Hematopoietic multipotent progenitor cell treated with erythropoietin and hydrocortisone succinate and interleukin-3 and kit ligand, for 4 days (in vitro differentiated cells): ENCODE measurements around the gene OLA1.
A peak's percentile ranks its signal among the peaks of the same experiment; 100 is the strongest.

Experiments
- DNase-seq: peaks from one replicate; pipeline ENCODE4 v3.0.0-alpha.2; 2015

The OLA1 gene

GRCh38 chr2:174117951-174118930 is 130.1 kb downstream of the OLA1 start:
- no peak for DNase-seq

- DNase-seq, result peak; percentile 39
These were observed 136.3 kb downstream of the OLA1 start for GRCh38 chr2:174112073-174112472.

DNA sequence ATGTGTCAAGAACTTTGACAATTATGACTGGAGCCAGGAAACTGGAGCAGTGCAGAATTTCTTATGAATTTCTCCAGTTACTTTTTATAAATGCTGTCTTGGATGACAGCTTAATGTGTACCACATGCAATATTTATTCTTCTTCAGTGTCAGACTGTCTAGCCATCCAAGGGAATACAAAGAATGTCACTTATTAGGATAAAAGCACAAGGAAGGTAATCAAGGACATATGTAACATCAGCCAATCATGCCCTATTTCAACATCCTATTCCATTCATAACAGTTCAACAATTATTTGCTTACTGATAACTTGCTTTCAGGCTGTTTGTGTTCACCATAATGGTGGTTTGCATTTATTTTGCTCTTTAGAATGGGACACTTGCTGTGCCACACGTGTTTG is 139.8 kb downstream of the OLA1 start:
- no peak for DNase-seq

DNA sequence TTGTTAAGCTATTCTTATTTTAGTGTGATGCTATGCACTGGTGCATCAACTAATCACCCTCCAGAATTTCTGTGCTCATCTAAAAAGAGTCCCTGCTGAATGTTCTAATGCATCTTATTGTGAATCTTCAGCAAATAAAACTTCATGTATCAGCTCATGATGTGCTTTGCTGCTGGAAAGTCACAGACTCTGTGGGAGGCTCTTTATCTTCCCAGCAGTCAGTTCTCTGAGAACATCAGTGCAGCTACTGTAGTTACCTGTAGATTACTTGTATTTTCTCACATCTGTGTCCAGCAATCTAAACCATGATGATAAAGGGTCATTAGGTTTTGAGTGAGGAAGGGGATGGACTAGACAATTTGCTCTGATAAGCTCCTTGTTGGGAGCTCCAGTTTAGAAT is 141.6 kb downstream of the OLA1 start:
- DNase-seq, result no peak

- no peak for DNase-seq
These were observed 153.8 kb downstream of the OLA1 start for GRCh38 chr2:174094542-174094941.

GRCh38 chr2:174090476-174090875 is 157.9 kb downstream of the OLA1 start:
- DNase-seq, result no peak

GRCh38 chr2:174088706-174089460 is 159.4 kb downstream of the OLA1 start:
- no peak for DNase-seq

GRCh38 chr2:174086708-174087107 is 161.6 kb downstream of the OLA1 start:
- DNase-seq, result no peak

- DNase-seq, result no peak
These were observed 162.6 kb downstream of the OLA1 start for GRCh38 chr2:174085781-174086180.

DNA sequence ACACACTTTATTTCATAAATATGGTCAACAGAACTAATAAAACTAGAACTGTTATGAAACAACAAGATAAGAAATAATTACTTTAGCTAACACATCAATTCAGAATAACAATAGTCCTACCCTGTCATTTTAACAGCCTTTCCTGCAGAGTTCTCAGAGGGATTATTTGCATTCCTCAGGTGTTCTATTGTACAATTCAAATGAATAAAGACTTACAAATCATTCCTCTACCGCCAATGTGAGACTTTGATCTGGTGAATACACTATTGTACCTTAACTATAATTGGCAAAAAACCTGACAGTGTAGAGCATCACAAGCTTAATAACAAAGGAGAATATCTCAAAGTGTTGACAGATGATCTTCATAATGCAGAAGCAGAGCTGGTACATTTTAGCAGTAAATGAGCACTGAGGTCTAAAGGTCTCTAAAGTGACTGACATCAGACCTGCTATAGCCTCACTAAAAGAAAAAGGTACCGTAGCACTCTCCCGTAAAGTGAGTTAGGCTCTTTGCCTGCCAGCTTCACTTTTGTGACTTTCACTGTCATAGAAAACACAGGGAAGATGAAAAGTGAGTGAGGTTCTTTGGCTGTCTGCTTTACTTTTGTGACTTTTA is 164.4 kb downstream of the OLA1 start:
- DNase-seq, result no peak

DNA sequence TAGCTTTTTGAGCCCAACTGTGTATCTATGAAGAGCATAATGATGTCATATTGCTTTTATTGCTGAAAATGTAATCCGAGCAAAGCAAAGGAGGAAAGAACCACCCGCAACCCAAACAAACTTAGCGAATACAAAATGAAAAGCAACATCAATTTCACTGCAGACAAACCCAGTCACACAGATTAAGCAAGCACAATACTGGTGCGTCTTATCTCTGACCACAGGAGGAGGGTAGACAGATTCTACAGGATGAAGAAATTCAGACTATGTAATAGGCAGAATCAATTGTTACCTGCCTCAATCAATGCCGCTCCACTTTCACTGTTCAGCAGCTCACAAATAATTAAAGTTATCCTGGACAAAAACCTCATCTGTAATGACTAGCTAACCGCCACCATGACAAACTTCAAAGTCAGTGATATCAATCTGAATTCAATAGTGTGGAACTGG is 167.6 kb downstream of the OLA1 start:
- DNase-seq, result peak; percentile 57

GRCh38 chr2:174078275-174078674 is 170.1 kb downstream of the OLA1 start:
- DNase-seq, result peak; percentile 41

GRCh38 chr2:174076975-174077374 is 171.4 kb downstream of the OLA1 start:
- DNase-seq, result no peak

DNA sequence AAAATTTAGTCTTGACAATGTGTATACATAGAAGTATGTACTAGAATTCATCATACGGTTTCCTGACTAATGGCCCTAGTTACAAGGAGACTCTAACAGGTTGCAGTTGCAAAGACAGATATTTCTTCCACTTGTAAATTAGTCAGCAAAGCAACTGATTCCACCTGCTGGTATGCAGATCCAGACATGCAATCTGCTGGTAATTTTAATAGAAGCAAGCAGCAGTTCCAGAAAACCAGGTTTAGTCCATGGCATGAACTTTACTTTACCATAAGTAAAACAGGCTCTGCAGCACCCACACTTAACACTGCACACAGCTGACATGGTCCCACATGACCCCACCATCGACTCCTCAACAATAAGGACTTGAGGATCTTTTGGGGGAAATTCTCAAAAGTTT is 172.3 kb downstream of the OLA1 start:
- no peak for DNase-seq

DNA sequence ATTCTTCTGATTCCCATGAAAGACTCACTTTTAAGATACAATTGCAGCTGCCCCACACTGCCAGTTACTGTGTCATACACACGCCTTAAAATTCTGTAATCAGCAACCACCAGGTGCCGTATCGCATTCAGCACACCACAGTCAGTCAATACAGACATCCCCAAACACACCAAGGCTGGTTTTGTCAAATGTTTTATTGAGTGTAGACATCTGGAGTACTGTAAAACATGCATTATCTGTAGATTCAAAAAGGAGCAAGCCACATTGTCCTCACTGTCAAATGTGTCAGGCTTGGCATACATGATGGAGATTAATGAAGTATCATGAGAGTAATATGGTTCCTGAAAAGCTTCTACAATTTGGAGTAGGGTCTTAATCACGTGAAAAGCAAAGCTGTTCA is 173.5 kb downstream of the OLA1 start:
- peak; percentile 66 for DNase-seq

DNA sequence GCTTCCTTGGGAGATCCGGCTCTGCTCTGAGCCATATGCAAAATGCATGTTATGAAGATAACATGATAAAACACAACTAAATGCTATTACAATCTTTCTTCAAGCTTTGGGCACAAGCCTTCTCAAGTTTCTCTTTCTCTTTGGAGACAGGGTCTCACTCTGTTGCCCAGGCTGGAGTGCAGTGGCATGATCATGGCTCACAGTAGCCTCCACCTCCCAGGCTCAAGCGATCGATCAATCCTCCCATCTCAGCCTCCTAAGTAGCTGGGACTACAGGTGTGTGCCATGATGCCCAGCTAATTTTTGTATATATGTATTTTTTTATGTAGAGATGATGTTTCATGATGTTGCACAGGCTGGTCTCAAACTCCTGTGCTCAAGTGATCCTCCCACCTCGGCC is 175.5 kb downstream of the OLA1 start:
- no peak for DNase-seq

GRCh38 chr2:174072069-174072468 is 176.3 kb downstream of the OLA1 start:
- peak; percentile 69 for DNase-seq

GRCh38 chr2:174071321-174071720 is 177.0 kb downstream of the OLA1 start:
- no peak for DNase-seq

GRCh38 chr2:174070281-174070680 is 178.1 kb downstream of the OLA1 start:
- no peak for DNase-seq

DNA sequence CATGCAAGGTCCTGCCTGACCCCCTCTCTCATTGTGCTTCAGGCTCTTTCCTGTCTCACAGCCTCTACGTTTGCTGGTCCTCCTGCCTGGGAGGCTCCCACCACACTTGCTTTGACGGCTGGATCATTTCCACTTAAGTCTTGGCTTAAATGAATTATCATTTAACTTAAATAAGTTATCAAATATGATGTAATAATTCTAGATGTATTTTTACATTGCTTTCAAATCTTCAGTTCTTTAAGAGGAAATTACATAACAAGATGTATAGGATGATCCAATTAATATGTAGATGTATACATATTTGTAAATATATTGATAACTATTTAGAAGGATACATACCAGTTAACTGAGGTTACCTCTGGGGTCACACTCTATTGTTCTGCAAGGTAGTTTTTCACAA is 180.5 kb downstream of the OLA1 start:
- DNase-seq, result no peak

DNA sequence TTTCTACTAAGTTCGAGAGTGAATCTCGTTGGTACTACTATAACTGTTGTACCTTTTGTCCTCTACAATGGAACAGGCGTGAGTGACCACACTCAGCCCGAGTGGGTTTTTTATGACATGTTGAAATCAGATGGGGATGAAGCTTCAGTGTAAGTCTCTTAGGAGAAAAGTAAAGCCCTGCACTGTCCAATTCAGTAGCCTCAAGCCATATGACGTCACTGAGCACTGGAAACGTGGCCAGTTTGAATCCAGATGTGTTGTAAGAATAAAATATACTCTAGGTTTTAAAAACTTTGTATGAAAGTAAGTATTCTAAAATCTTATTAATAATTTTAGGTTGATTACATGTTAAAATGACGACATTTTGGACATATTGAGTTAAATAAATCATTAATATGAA is 181.5 kb downstream of the OLA1 start:
- DNase-seq, result no peak

- no peak for DNase-seq
These were observed 184.7 kb downstream of the OLA1 start for GRCh38 chr2:174063492-174064092.

DNA sequence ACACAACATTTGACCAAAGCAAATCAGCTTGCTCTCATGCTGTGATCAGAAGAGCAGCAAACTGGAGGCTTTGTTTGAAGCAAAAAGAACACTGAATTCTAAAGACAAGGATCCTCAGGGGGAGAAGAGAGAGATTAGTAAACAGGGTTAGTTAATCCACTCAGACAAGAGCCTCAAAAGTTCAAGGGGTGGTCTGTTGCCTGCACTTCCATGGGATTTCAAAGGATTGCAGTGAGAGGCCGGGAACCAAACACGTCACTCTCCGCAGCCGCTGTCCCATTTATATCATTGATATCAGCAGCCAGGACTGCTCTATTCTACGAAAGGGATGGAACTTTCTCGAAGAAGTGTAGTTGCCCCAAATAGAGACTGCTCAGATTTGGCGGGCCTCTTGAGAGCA is 185.4 kb downstream of the OLA1 start:
- no peak for DNase-seq
